HepG2 (cell line): ENCODE data around the gene ASIC2.

ENCODE experiments used
- CTCF ChIP-seq: sonication (generic); formaldehyde crosslinking; IDR thresholded peaks from 2 replicates; pipeline ENCODE4 v1.5.0; 2020; ENCODE audit warnings: mild to moderate bottlenecking, missing genetic modification reagents, moderate library complexity
- DMTF1 ChIP-seq: sonication (generic); formaldehyde crosslinking; IDR thresholded peaks from 2 replicates; pipeline ENCODE4 v1.4.0; 2020; ENCODE audit warnings: mild to moderate bottlenecking, missing genetic modification reagents
- FOXJ3 ChIP-seq: sonication (generic); formaldehyde crosslinking; IDR thresholded peaks from 2 replicates; pipeline ENCODE4 v1.4.0; 2020; ENCODE audit warnings: missing genetic modification reagents, mild to moderate bottlenecking, borderline replicate concordance
- POLR2A ChIP-seq, 2 experiments: IDR thresholded peaks; 2 replicates each; pipeline ENCODE4 v1.6.1; 2011; ENCODE audit warnings: low read depth in 2 of 2, low read length in 2 of 2, mild to moderate bottlenecking in 1 of 2, moderate library complexity in 1 of 2; ENCODE audit not compliant: insufficient read depth in 1 of 2
- SP1 ChIP-seq, 2 experiments: fragments of 450-650 bp in 1 of 2; sonication (generic) in 1 of 2; formaldehyde crosslinking in 1 of 2; IDR thresholded peaks; 2 replicates each; pipeline versions ENCODE4 v1.4.0 to v1.6.1; 2016 to 2020; ENCODE audit warnings: missing genetic modification reagents in 1 of 2
- USF2 ChIP-seq, 2 experiments: sonication (generic) in 1 of 2; formaldehyde crosslinking in 1 of 2; IDR thresholded peaks; 2 replicates each; pipeline versions ENCODE4 v1.5.1 to v1.6.1; 2011 to 2020; ENCODE audit warnings: borderline replicate concordance in 1 of 2, low read depth in 1 of 2, low read length in 1 of 2, mild to moderate bottlenecking in 1 of 2, missing genetic modification reagents in 1 of 2, moderate library complexity in 1 of 2
- ZNF430 ChIP-seq: sonication (generic); formaldehyde crosslinking; IDR thresholded peaks from 2 replicates; pipeline ENCODE4 v1.9.0; 2021; ENCODE audit warnings: mild to moderate bottlenecking, missing genetic modification reagents
- ZNF816 ChIP-seq: sonication (generic); formaldehyde crosslinking; IDR thresholded peaks from 2 replicates; pipeline ENCODE4 v1.8.0; 2022; ENCODE audit warnings: missing genetic modification reagents, mild to moderate bottlenecking, borderline replicate concordance
- TF ChIP-seq, protein P1 (sequence below): sonication (generic); formaldehyde crosslinking; IDR thresholded peaks from 2 replicates; pipeline ENCODE4 v1.4.0; 2020; ENCODE audit warnings: missing genetic modification reagents, mild to moderate bottlenecking, borderline replicate concordance

DNA sequence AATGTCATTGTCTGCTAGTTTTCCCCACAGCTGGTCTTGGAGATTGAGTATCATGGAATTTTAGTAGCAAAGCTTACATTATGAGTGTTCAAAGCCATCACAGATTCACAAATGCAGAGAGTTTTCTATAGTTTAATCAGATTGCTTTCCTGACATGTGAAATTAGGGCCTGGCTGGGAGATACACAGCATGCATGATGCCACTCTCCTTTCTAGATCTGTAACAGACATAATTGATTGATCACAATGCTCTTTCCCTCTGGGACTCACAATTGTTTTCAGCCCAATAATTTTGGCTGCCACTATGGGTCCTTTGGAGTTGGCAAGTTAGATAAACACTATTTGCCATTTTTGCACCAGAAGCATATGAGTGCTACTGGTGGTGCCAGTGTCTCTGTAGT, 168.9 kb downstream of the ASIC2 start:
- no peak for TF ChIP-seq CTCF
- TF ChIP-seq ZNF816 (CRISPR knock-in tag) = no peak
- no peak for TF ChIP-seq USF2 (IDR thresholded peaks at IDR 0.05; ENCODE audit: low read depth, low read length)
- TF ChIP-seq USF2 (CRISPR knock-in tag; IDR thresholded peaks at IDR 0.05; ENCODE audit: borderline replicate concordance) = no peak
- TF ChIP-seq DMTF1 (CRISPR knock-in tag) = no peak
- no peak for TF ChIP-seq ZNF430 (CRISPR knock-in tag)
- no peak for TF ChIP-seq POLR2A (IDR thresholded peaks at IDR 0.05; ENCODE audit: insufficient read depth in 1 of 2, low read depth in 2 of 2, low read length in 2 of 2)
- no peak for TF ChIP-seq FOXJ3 (CRISPR knock-in tag)
- TF ChIP-seq, protein P1, sequence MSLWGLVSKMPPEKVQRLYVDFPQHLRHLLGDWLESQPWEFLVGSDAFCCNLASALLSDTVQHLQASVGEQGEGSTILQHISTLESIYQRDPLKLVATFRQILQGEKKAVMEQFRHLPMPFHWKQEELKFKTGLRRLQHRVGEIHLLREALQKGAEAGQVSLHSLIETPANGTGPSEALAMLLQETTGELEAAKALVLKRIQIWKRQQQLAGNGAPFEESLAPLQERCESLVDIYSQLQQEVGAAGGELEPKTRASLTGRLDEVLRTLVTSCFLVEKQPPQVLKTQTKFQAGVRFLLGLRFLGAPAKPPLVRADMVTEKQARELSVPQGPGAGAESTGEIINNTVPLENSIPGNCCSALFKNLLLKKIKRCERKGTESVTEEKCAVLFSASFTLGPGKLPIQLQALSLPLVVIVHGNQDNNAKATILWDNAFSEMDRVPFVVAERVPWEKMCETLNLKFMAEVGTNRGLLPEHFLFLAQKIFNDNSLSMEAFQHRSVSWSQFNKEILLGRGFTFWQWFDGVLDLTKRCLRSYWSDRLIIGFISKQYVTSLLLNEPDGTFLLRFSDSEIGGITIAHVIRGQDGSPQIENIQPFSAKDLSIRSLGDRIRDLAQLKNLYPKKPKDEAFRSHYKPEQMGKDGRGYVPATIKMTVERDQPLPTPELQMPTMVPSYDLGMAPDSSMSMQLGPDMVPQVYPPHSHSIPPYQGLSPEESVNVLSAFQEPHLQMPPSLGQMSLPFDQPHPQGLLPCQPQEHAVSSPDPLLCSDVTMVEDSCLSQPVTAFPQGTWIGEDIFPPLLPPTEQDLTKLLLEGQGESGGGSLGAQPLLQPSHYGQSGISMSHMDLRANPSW (CRISPR knock-in tag) = no peak
- TF ChIP-seq SP1 (IDR thresholded peaks at IDR 0.05) = no peak
- no peak for TF ChIP-seq SP1 (CRISPR knock-in tag; IDR thresholded peaks at IDR 0.05)
